ENCODE results near the gene PKP1.

PKP1 gene

DNA sequence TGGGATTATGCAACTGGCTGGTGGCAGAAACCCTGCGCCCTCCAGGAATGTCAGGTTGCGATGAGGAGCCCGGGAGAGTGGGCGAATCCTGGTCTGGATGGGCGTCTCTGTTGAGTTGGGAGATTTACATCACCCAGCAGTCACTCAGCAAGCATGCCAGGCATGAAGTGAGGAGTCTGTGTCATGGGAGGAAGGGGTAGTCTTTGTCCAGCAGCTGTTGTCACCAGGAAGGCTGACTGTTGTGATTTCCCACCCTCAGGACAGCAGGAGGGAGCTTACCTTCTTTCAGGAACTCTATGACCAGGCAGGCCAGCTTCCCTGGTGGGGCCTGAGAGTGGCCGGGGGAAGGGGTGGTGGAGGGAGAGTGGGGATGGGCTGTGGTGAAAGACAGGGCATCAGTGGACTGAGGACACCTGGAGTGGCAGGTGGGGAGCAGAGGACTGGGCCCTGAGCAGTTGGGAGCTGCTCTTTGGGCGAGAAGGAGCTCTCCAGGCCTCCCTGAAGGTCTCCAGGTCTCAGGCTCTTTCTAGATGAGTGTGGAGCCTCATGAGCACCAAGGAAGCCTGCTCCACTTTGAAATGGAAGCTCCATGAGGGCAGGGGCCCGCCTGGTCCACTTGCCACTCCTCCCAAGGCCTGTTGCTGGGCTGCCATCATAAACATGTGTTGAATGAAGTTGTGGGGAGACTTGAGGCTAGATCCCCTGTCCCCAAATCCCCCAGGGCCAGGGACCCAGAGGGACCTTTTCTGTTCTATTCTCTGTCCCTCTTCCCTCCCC is 21.3 kb upstream of the PKP1 start:
- no peak for DNase-seq

GRCh38 chr1:201262963-201263608 is 20.2 kb upstream of the PKP1 start:
- no peak for DNase-seq

- DNase-seq = no peak
Measured at GRCh38 chr1:201264072-201264471, 19.2 kb upstream of the PKP1 start.

DNA sequence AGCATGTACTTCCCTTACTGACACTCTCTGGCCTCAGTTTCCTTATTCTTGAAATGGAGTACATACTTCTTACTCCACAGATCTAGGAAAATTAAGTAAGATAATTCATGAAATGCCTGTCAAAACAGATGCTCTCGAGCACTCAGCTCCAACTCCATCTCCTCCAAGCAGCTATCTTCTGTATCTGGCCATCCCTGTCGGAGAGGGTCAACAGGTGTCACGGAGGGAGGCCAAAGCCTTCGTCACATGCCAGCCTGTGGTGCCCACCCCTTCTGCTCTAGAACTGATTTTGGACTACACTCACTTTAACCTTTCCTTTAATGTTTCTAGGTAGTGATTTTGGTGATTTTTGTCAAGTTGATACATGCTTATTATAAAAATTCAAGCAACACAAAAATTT is 18.8 kb upstream of the PKP1 start:
- no peak for DNase-seq

- DNase-seq = no peak
Measured at GRCh38 chr1:201265756-201266155, 17.6 kb upstream of the PKP1 start.

DNA sequence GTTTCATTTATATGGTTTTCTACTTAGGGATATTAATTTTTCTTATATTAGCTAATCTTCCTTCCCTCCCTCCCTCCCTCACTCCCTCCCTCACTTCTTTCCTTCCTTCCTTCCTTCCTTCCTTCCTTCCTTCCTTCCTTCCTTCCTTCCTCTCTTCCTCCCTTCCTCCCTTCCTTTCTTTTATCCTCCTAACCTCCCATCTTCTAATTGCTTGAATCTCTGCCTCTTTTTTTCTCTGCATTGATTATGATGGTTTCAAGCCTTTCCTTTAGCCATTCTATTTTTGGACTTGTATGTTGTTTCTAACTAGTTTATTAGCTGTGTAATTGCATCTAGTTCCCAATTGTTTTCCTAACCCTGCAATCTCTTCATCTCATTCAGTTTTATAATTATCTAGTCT is 17.0 kb upstream of the PKP1 start:
- DNase-seq = no peak

DNA sequence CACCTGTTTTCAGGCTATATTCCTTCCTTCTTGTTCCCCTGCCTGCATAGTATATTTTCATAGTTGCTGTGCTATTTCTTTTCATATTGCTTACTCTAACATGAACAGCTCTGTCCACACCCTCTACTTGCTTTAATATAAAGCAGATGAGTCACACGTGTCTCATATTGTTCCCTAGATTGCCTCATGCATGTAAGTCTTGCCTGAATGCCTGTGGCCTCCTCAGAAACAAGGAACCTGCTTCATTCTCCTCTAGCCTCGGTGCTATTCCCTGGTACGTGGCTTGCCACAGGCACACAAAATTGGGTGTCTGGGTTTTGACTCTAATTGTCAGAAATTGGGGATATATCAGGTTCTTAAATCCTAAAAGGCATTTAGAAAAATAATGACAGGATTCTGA is 16.5 kb upstream of the PKP1 start:
- no peak for DNase-seq

GRCh38 chr1:201267481-201268229 is 15.7 kb upstream of the PKP1 start:
- DNase-seq = no peak

DNA sequence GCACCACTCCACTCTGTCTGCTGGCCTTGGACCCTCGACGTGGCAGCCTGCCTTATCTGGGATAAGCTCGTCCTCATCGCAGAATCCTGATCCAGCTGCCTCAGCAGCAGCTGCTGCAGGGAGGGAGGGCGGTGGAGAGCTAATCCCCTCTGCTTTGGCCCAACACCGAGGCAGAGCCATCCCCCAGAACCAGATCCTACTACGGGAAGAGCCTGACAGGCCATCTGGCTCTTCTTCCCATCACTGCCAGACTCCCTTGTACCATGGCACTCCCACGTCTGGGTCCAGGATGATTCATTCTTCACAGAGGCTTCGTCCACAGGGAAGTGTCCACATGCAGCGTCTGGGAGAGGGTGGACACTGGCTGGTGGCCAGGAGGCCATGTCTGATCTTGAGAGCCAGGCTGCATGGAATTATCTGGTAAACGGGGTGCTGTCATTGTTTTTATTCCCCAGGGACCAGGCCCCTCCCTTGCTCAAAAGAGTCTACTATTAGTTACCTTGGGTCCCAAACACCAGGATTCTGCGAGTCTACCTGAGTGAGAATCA is 14.6 kb upstream of the PKP1 start:
- DNase-seq = no peak

GRCh38 chr1:201269281-201269680 is 14.0 kb upstream of the PKP1 start:
- no peak for DNase-seq

GRCh38 chr1:201269900-201270410 is 13.4 kb upstream of the PKP1 start:
- no peak for DNase-seq

GRCh38 chr1:201270616-201271390 is 12.5 kb upstream of the PKP1 start:
- no peak for DNase-seq

GRCh38 chr1:201272799-201273198 is 10.5 kb upstream of the PKP1 start:
- DNase-seq = no peak

GRCh38 chr1:201274616-201275252 is 8.6 kb upstream of the PKP1 start:
- DNase-seq = no peak

- DNase-seq = no peak
Measured at GRCh38 chr1:201275253-201275666, 8.0 kb upstream of the PKP1 start.

- DNase-seq = no peak
Measured at GRCh38 chr1:201276891-201277290, 6.4 kb upstream of the PKP1 start.

GRCh38 chr1:201277441-201277840 is 5.9 kb upstream of the PKP1 start:
- no peak for DNase-seq

DNA sequence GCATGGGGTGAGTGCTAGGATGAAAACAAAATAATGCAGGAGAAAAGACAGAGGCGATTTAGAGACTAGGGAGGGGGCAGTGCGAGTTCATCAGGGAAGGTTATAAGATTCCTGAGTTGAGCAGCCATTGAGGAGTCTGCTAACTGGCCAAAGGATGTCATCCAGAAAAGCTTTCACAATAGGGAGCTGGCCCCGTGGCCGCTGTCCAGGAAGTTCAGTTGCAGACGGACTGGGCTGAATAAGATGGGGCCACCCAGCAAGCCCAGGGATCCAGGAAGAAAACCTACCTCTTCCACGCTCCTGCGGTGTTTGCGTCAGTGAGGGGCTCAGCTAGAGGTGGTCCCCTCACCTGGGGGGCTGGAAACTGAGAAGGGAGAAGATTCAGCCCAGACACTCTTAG is 4.0 kb upstream of the PKP1 start:
- DNase-seq = no peak

GRCh38 chr1:201280884-201281283 is 2.4 kb upstream of the PKP1 start:
- no peak for DNase-seq

DNA sequence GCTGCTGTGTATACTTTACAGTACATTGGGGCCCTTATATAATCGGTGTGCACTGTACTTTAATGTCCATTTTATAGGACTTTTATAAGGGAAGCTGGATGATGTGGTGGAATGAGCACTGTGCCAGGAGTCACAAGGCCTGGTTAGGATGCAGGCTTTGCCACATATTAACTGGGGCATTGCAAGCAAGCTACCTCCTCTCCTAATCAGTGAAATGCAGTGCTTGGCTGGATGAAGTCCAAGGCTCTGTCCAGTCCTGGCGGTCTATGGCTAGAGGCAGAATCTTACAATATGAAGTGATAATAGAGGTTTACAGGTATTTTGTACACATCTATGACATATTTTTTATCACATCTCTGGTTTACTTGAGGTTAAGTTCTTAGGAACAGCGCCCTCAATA is 1.7 kb upstream of the PKP1 start:
- no peak for DNase-seq

GRCh38 chr1:201282216-201282615 is 1.1 kb upstream of the PKP1 start:
- no peak for DNase-seq
